NCI-H1092 treated with DMSO at 0.1 percent for 48 hours (cell line): ENCODE results near the gene DBX2.
"Not testable (repeated sequence)": the region's sequence is repeated elsewhere in the genome, so short reads cannot be mapped to it uniquely, and the experiment has no call there.

ENCODE experiments used
- DNase-seq: peaks from one replicate; lab custom pipeline; 2025; lab: John Stamatoyannopoulos, UW

DBX2 gene

GRCh38 chr12:45010059-45010458, 40.8 kb downstream of the DBX2 start:
- DNase-seq: no peak

- DNase-seq: no peak
These were observed 42.7 kb downstream of the DBX2 start for GRCh38 chr12:45008211-45008610.

DNA sequence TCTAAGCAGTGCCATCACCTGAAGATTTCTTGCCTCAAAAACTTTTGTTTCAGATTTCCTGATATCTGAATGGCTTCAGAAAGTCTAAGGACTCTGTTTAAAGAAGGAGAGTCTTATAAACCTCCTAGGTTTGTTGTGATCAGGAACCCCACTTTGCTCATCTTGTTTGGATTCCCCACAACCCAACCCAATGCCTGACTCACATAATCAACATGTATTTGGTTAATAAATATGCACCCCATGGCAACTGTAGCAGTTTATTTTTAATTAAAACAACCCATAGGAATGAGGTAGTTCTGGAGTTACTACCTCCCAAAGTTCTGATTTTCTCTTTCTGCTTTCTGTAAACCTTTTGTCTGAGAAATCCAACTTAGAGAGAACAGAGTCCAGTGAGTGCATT, 51.5 kb downstream of the DBX2 start:
- DNase-seq: no peak

DNA sequence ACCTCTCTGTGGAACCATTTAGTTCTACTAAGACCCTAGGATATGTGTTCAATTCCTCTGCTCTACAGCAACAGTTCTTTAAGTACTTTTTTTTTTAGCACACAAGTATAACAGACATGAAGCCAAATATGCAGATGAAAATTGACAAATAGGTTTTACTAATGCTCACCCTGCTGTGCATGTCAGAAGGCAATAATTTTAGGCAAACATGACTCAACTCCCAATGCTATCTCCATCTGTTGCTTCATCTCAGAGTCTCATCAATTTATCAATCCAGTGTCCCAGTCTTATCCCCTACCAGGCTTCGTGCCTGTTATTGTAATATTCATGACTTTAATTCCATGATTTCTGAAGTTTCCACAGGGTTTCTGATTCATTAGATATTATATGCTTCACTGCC, 57.7 kb downstream of the DBX2 start:
- DNase-seq: no peak

DNA sequence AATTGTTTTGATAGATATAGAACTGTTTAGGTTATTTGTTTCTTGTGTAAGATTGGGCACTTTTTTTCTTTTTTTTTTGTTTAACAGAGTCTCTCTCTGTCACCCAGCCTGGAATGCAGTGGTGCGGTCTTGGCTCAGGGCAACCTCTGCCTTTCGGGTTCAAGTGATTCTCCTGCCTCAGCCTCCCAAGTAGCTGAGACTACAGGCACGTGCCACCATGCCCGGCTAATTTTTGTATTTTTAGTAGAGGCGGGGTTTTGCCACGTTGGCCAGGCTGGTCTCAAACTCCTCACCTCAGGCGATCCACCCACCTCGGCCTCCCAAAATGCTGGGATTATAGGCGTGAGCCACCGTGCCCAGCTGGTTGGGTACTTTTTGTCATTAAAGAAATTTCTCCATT, 66.0 kb downstream of the DBX2 start:
- DNase-seq: not testable (repeated sequence)

GRCh38 chr12:44979918-44980317, 71.0 kb downstream of the DBX2 start:
- no peak for DNase-seq

- no peak for DNase-seq
These were observed 74.7 kb downstream of the DBX2 start for GRCh38 chr12:44976246-44976645.

GRCh38 chr12:44972746-44973421, 78.0 kb downstream of the DBX2 start:
- peak; percentile 9 for DNase-seq

- no peak for DNase-seq
These were observed 81.9 kb downstream of the DBX2 start for GRCh38 chr12:44968965-44969364.
